Activated CD4-positive, alpha-beta T cell treated with anti-CD3 and anti-CD28 coated beads for 4 hours (primary cell): Measurements from ENCODE around the gene IQGAP2.
"Not testable (repeated sequence)": the region's sequence is repeated elsewhere in the genome, so short reads cannot be mapped to it uniquely, and the experiment has no call there.

ENCODE experiments used
- DNase-seq, 2 donors: peaks; one replicate each; pipeline ENCODE4 v3.0.0-alpha.2; 2020

IQGAP2 gene

DNA sequence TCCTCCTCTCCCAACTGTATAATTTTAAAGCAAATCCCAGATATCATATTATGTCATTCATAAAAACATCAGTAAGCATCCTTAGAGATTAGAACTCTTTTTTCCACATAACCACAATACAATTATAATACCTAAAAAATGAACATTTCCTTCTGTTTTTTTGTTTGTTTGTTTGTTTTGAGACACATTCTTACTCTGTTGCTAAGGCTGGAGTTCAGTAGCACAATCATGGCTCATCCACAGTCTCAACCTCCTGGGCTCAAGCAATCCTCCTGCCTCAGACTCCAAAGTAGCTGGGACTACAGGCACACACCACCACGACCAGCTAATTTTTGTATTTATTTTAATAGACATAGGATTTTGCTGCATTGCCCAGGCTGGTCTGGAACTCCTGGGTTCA, 320.8 kb downstream of the IQGAP2 start:
- DNase-seq: no peak

DNA sequence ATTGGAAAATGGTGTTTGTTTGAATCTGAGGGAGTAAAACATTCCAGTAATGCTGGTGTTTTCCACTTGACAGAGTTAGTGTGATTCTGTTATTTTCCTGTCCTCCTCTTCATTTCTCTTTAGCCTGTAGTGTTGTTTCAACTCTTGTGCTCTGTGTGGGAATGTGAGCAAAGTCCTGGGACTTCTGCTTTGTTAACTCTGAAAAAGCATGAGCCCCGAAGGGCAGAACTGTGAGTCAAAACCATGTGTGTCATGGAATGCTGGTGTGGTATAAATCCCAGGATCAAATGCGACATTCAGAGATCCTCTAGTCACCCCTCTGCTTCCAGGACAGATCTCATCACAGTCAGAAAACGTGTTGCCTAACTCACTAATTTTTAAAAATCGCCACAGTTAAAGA, 321.8 kb downstream of the IQGAP2 start:
- DNase-seq: no peak

DNA sequence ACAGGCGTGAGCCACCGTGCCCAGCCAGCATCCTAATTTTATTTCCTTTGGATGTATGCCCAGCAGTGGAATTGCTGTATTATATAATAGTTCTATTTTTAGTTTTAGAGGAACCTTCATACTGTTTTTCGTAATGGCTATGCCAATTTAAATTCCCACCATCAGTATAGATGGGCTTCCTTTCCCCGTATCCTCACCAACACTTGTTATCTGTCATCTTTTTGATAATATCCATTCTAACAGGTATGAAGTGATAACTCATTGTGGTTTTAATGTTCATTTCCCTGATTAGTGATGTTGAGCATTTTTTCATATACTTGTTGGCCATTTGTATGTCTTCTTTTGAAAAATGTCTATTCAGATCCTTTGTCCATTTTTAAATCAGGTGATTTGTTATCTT, 325.9 kb downstream of the IQGAP2 start:
- no peak for DNase-seq

DNA sequence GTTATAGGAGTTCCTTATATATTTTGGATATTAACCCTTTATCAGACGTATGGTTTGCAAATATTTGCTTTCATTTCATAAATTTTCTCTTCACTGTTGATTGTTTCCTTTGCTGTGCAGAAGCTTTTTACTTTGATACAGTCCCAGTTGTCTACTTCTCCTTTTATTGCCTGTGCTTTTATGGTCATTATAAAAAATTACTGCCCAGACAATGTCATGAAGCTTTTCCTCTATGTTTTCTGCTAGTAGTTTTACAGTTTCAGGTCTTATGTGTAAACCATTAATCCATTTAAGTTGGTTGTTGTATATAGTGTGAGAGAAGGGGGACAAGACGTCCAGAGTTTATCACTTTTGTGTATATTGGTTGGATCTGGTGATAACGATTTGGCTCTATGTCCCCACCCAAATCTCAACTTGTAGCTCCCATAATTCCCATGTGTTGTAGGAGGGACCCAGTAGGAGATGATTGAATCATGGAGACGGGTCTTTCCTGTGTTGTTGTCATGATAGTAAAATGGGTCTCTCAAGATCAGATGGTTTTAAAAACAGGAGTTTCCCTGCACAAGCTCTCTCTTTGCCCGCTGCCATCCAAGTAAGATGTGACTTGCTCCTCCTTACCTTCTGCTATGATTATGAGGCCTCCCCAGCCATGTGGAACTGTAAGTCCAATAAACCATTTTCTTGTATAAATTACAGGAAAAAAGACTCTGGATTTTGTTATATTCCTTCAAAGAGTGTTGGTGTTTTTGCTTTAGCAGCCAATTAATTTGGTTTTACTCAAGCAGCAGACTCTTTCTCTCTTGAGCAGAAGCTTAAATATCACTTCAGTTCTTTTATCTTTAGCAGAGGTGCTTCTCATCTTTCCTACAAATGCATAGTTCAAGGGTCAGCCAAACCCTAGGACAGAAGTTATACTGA, 326.5 kb downstream of the IQGAP2 start:
- DNase-seq: no peak

DNA sequence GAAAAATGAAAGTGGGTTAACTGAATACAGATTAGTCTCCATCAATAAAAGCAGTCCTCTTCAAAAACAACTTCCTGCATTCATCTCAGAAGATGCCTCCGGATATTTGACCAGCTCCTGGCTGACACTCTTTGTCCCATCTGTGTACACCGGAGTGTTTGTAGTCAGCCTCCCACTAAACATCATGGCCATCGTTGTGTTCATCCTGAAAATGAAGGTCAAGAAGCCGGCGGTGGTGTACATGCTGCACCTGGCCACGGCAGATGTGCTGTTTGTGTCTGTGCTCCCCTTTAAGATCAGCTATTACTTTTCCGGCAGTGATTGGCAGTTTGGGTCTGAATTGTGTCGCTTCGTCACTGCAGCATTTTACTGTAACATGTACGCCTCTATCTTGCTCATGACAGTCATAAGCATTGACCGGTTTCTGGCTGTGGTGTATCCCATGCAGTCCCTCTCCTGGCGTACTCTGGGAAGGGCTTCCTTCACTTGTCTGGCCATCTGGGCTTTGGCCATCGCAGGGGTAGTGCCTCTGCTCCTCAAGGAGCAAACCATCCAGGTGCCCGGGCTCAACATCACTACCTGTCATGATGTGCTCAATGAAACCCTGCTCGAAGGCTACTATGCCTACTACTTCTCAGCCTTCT, 329.4 kb downstream of the IQGAP2 start:
- no peak for DNase-seq

DNA sequence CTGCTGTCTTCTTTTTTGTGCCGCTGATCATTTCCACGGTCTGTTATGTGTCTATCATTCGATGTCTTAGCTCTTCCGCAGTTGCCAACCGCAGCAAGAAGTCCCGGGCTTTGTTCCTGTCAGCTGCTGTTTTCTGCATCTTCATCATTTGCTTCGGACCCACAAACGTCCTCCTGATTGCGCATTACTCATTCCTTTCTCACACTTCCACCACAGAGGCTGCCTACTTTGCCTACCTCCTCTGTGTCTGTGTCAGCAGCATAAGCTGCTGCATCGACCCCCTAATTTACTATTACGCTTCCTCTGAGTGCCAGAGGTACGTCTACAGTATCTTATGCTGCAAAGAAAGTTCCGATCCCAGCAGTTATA, 329.9 kb downstream of the IQGAP2 start:
- DNase-seq: peak; percentile 28 to 33

DNA sequence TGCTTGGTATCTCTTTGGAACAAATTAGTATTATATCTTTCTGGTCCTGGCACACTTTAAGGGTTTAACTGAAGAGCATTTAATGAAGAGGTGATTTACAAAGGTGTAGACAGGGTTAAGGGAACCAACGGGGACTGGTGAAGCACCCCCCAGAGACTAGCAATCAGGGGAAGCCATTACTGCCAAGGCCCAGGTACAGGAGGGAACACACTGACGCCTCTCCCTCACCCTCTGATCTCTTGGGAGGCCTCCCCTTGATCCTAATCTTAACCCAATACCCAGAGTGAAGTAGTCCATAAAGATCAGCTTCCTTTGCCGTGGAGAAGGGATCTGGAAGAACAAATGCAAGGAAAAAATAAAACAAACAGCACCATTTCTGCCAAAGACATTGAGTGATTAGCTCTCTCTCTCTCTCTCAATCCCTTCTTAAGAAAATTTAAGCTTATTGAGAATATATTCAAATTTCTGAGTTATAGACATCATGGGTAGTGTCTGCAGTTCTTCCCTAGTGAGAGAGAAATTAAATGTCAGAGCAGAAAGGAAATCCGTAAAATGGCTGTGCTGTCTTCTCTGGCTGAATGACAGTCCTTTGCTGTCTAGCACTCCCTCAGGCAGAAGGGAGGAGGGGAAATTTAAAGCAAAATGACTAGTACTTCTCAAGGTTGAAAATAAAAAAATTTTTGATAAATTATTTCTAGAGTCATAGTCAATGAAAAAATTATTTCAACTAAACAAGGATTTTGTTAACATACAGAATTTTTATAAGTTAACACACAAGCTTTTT, 332.9 kb downstream of the IQGAP2 start:
- DNase-seq: no peak

DNA sequence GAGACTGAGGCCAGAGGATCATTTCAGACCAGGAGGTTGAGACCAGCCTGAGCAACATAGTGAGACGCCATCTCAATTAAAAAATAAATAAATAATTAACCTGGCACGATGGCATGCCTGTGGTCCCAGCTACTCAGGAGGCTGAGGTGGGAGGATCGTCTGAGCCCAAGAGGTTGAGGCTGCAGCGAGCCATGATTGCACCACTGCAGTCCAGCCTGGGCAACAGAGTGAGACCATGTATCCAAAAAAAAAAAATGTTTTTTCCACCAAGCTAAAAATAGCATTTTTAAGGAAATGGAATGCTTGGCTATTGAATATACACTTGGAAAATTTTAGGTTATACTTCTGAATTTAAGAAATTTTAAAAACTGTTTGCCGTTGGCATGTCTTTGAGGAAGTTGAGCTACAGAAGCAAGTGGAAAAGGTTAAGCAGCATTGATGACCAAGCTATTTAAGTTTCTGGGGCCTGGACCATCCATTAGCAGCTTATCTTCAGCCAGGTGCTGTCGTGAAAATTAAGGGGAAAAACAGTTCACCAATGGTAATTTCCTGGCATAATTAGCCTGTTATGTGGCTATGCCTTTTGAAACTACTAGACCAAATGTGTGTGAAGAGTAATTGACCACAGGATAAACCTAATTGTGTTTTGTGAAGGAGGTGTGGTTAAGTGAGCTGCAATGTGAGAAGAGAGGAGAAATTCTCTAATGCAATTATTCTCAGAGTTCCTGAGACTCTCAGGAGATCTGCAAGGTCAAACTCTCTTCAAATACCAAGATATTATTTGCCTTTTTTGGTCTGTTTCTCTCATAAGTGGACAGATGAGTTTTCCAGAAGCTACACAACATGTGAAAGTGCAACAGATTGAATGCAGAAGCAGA, 333.8 kb downstream of the IQGAP2 start:
- no peak for DNase-seq

DNA sequence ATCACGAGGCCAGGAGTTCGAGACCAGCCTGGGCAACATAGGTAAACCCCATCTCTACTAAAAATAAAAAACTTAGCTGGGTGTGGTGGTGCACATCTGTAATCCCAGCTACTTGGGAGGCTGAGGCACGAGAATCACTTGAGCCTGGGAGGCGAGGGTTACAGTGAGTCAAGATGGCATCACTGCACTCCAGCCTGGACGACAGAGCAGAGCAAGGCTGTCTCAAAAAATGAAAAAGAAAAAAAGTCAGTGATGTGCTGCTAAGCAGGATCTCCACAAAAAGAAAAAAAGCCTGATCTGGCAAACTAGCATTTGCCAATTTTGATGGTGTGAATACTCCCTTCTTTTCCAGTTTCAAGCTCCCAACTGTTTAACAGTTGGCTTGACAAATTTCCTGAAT, 334.8 kb downstream of the IQGAP2 start:
- no peak for DNase-seq

DNA sequence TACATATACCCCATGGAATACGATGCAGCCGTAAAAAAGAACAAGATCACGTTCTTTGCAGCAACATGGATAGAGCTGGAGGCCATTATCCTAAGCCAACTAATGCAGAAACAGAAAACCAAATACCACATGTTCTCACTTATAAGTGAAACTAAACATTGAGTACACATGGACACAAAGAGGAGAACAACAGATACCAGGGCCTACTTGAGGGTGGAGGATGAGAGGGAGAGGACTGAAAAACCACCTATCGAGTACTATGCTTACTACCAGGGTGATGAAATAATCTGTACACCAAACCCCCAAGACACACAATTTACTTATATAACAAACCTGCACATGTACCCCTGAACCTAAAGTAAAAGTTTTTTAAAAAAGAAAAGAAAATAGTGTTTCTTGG, 338.4 kb downstream of the IQGAP2 start:
- DNase-seq: not testable (repeated sequence)

DNA sequence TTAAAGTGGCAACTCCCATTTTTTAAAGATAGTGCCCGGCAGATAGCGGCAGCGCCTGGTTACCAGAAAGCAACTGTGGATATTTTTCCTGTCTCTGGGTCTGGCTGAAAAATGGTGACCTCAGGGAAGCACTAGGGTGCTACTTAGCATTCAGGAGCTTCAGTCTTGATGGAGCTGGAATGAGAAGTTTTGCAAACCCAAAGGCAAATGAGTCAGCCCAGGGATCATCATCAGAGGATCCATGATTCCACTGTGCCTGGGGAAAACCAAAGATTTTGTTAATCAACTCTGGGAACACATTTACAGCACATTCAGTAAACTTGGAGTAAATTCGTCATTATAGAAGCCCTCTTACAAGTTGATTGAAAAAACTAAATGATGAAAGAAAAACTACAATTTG, 339.5 kb downstream of the IQGAP2 start:
- DNase-seq: no peak

DNA sequence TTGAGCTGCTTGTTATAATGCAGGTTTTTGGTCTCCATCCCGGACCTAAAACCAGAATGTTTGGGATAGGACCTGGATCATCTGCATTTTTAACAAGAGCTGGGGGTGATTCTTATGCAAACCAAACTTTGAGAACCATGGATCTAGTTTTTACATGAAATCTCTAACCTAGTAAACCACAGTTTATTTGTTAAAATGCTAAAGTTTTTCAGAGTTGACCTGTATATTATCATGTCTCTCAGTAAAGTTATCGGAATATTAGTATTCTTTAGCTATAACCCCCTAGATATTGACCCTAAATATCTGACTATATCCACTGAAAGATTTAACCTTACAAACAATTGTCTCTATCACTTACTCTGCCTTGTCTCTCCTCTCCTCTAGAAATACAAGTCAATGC, 341.5 kb downstream of the IQGAP2 start:
- no peak for DNase-seq

DNA sequence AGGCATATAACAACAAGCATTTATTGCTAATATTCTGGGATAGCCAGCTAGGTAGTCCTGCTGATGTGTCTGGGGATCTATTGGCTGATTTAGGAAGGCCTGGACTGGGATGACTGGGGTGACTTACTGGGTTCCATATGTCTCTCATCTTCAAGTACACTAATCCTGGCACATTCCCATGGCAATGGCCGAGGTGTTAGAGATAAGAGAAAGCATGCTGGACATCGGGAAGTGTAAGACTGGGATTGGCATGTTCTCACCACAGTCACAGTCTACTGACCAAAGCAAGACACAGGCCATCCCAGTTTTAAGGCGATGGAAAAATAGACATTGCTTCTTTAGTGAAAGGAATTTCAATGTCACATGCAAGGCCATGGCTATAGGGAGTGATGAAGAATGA, 342.6 kb downstream of the IQGAP2 start:
- no peak for DNase-seq

DNA sequence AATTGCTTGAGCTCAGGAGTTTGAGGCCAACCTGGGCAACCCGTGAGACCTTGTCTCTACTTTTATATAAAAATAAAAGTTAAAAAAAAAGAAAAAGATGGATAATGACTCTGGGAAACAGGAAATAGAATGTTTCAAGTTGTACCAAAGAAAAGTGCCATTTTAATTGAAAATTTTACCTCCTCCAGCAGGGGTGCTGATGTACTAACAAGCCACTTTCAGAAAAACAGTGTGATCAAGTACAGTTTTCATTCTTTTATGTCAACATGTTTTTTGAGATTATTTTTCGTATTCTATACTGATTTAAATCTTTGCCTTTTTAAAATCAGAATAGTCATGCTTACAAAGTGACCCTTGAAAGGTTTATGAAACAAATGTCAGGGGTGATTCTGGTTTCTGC, 343.6 kb downstream of the IQGAP2 start:
- DNase-seq: no peak

DNA sequence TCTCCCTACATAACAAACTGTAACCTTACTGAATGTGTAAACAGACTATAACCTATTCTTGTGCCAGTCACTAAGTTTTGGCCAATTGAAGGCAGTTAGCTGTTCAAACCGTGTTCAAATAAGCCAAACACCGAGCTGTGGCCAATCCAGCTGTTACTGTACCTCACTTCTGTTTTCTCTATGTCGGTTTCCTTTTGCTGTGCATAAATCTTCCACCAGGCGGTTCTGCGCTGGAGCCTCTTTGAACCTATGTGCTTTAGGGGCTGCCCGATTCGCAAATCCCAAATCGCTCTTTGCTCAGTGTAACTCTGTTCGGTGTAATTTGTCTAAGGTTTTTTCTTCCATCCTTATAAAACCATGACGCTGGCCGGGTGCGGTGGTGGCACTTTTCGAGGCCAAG, 344.6 kb downstream of the IQGAP2 start:
- no peak for DNase-seq

DNA sequence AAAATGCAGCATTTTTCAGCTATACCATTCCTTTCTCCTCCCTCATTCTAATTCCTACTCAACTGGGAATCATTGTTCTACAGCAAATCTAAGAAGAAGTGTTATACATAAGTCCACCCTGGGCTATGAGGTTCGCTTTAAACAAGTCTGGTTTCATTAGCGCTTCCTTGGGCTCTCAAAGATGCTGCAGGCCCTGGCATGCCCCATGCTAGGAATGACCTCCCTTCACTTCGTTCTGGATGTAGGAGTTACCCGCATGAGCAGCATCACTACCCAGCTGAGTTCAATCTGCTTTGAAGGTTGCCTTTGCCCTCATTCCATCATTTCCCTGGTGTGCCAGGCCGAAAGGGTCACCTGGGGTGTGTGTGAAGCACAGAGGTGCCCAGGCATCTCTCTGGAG, 348.2 kb downstream of the IQGAP2 start:
- no peak for DNase-seq

DNA sequence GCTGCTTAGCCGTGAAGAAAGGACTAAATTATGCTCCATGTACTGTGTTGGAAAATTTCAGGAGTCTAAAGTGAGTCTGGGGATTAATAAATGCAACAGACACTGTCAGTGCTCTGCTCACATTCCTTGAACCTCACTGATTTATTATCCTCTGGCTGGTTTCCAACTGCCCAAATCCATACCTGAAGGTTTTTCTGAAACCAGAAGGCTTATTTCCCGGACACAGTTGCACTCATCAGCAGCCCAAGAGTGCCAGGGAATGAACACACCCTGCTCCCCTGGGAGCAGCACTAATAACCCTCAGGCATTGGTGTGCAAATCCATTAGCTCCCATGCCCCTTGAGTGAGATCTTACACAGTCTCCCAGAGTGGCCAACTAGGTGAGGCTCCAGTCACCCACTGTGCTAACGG, 351.6 kb downstream of the IQGAP2 start:
- no peak for DNase-seq

DNA sequence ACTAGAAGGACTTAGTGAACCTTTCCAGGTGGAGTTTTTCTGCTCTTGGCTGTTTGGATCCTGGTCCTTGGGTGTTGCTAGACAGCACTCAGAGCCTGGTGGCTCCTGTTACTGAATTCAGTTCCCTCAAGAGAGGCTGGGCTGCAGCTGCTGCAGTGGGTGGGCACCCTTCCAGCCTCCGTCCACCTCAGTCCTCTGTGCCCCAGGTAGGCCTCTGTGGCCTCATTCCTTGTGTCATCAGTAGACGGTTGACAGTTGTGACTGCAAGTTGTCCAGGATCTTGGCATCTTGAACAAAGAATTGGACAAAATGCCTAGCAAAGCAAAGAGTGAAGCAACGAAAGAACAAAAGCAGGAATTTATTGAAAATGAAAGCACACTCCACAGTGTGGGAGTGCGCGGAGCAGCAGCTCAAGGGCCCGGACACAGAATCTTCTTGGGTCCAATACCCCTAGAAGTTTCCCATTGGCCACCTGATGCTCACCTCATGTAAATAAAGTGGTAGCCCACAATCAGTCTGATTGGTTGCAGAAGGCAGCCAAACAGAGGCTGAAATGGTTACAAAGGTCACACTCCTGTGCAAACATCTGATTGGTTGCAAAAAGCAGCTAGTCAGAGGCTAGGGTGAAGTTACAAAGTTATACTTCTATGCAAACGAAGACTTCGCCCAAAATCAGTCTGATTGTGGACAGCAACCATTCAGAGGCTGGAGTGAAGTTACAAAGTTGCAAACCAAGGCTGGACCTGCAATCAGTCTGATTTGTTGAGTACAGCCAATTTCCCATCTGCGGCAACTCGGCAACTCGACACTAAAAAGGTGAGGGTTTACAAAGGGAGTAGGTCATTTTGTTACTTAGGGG, 352.9 kb downstream of the IQGAP2 start:
- DNase-seq: no peak

DNA sequence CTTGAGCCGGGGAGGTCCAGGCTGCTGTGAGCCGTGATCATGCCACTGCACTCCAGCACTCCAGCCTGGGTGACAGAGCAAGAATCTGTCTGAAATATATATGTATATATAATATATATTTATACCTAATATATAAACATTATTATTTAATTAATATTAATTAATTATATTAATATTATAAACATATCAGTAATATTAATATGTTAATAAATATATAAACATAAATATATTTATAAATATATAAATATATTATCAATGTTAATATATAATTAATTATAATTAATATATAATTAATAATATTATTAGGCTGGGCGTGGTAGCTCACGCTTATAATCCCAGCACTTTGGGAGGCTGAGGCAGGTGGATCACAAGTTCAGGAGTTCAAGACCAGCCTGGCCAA, 354.0 kb downstream of the IQGAP2 start:
- DNase-seq: no peak
